ENCODE results near the gene APOF.

Gene APOF

GRCh38 chr12:56387152-56387736, 24.6 kb upstream of the APOF start:
- Histone ChIP-seq H3K27ac (no peak overlapping the region), H3K4me2 (ENCODE audit: low read length) (no peak overlapping the region), H3K79me2 (no peaks in the 10 kb centered on the region), H3K4me1 (no peaks in the 10 kb centered on the region), H3K9me3 (ENCODE audit: control insufficient read depth, low read length) (no peaks in the 10 kb centered on the region), H3K9ac (no peak overlapping the region), H3K36me3 (ENCODE audit: control insufficient read depth, insufficient read depth, low read length) (no peaks in the 10 kb centered on the region), H2AFZ (peak overlapping the region; percentile 48), H3K27me3 (ENCODE audit: control insufficient read depth, insufficient read depth, low read length) (no peaks in the 10 kb centered on the region), H3K4me3 (ENCODE audit: low read depth, low read length) (no peak overlapping the region)
- TF ChIP-seq CTCF (IDR thresholded peaks at IDR 0.05), result no peak

- Histone ChIP-seq H3K27ac (no peak overlapping the region), H3K9me3 (ENCODE audit: control insufficient read depth, low read length) (no peaks in the 10 kb centered on the region), H3K9ac (no peak overlapping the region), H3K4me1 (no peaks in the 10 kb centered on the region), H3K4me2 (ENCODE audit: low read length) (no peak overlapping the region), H3K4me3 (ENCODE audit: low read depth, low read length) (no peak overlapping the region), H3K27me3 (ENCODE audit: control insufficient read depth, insufficient read depth, low read length) (no peaks in the 10 kb centered on the region), H3K79me2 (no peaks in the 10 kb centered on the region), H2AFZ (no peak overlapping the region), H3K36me3 (ENCODE audit: control insufficient read depth, insufficient read depth, low read length) (no peaks in the 10 kb centered on the region)
- TF ChIP-seq CTCF (IDR thresholded peaks at IDR 0.05), result no peak
Observed at GRCh38 chr12:56385873-56386272, 23.2 kb upstream of the APOF start.

- H3K9ac ChIP-seq, result no peak overlapping the region
- TF ChIP-seq CTCF (IDR thresholded peaks at IDR 0.05), result no peak
- no peaks in the 10 kb centered on the region for H3K9me3 ChIP-seq (ENCODE audit: control insufficient read depth, low read length)
- no peaks in the 10 kb centered on the region for H3K27me3 ChIP-seq (ENCODE audit: control insufficient read depth, insufficient read depth, low read length)
- no peak overlapping the region for H3K4me2 ChIP-seq (ENCODE audit: low read length)
- no peak overlapping the region for H3K4me3 ChIP-seq (ENCODE audit: low read depth, low read length)
- H3K79me2 ChIP-seq, result no peaks in the 10 kb centered on the region
- no peaks in the 10 kb centered on the region for H3K4me1 ChIP-seq
- no peak overlapping the region for H3K27ac ChIP-seq
- no peak overlapping the region for H2AFZ ChIP-seq
- H3K36me3 ChIP-seq (ENCODE audit: control insufficient read depth, insufficient read depth, low read length), result no peaks in the 10 kb centered on the region
Observed at GRCh38 chr12:56382611-56383010, 20.0 kb upstream of the APOF start.

DNA sequence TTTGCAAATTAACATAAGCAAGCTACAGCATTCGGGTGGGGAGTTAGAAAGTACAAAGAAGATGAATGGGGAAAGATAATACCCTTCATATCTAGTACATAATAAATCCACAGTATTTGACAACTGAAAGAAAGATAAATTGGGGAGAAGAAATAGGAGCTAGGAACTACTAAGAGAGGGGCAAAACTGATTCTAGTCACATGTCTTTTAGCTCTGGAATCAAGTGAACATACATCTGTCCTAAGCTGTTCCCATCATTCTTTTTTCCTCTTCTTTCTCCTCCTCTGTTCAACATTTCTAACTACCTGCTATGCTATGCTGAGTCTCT, 15.3 kb upstream of the APOF start:
- H3K9me3 ChIP-seq (ENCODE audit: control insufficient read depth, low read length), result no peaks in the 10 kb centered on the region
- no peaks in the 10 kb centered on the region for H3K4me1 ChIP-seq
- H3K9ac ChIP-seq, result no peak overlapping the region
- no peak overlapping the region for H2AFZ ChIP-seq
- H3K27ac ChIP-seq, result no peak overlapping the region
- H3K27me3 ChIP-seq (ENCODE audit: control insufficient read depth, insufficient read depth, low read length), result no peaks in the 10 kb centered on the region
- H3K79me2 ChIP-seq, result no peaks in the 10 kb centered on the region
- no peak overlapping the region for H3K4me2 ChIP-seq (ENCODE audit: low read length)
- TF ChIP-seq CTCF (IDR thresholded peaks at IDR 0.05), result no peak
- no peaks in the 10 kb centered on the region for H3K36me3 ChIP-seq (ENCODE audit: control insufficient read depth, insufficient read depth, low read length)
- no peak overlapping the region for H3K4me3 ChIP-seq (ENCODE audit: low read depth, low read length)

DNA sequence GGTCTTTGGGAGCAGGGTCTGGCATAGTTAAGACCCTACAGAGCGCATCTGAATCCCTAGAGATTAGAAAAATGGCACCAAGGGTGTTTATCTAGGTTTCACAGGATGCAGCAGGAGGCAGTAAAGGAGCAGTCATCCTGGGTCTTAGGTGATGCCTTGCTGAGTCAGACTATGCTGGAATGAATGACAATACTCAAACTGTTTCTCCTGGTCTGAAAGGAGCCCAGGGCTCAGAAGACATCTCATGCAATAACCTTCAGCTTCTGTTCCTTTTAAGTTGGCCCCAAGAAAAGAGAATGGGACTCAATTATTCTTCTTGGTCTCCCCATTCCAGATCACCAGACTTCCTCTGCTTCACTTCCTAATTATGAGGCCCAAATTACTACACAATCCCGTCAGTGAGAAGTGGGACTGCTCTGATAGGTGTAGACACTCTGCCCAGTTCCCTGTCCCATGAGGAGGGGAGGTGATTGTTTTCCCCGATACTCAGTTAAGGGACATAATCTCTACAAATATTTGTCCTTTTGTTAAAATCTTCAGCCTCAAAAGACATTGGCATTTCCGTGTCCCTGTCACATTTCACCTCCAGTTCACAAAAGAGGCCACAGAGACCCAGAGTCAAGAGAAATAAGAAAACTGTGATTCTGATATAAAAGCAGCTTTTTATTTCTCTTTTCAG, 14.8 kb upstream of the APOF start:
- Histone ChIP-seq H3K36me3 (ENCODE audit: control insufficient read depth, insufficient read depth, low read length) (no peaks in the 10 kb centered on the region), H3K4me3 (ENCODE audit: low read depth, low read length) (no peak overlapping the region), H3K4me2 (ENCODE audit: low read length) (no peak overlapping the region), H3K27ac (no peak overlapping the region), H3K4me1 (no peaks in the 10 kb centered on the region), H3K27me3 (ENCODE audit: control insufficient read depth, insufficient read depth, low read length) (no peaks in the 10 kb centered on the region), H3K9me3 (ENCODE audit: control insufficient read depth, low read length) (no peaks in the 10 kb centered on the region), H2AFZ (peak overlapping the region; percentile 35), H3K9ac (no peak overlapping the region), H3K79me2 (no peaks in the 10 kb centered on the region)
- no peak for TF ChIP-seq CTCF (IDR thresholded peaks at IDR 0.05)
